MM.1S (cell line): ENCODE data around the gene SNX6.

Experiments
- DNase-seq: peaks from one replicate; pipeline ENCODE4 v3.0.0-alpha.2; 2015
- H2AFZ ChIP-seq: fragments of 300-600 bp; sonication (generic); 2 replicates; pipeline ENCODE4 v1.6.0; 2016; ENCODE audit warnings: antibody characterized with exemption, low read length
- H3F3A ChIP-seq: fragments of 300-600 bp; sonication (generic); 2 replicates; pipeline ENCODE4 v1.6.1; 2016; ENCODE audit warnings: mild to moderate bottlenecking, antibody characterized with exemption, low read length, moderate library complexity, mixed read lengths; ENCODE audit not compliant: insufficient read depth
- H3K27ac ChIP-seq: fragments of 300-600 bp; sonication (generic); 2 replicates; pipeline ENCODE4 v1.5.1; 2016; ENCODE audit warnings: mild to moderate bottlenecking, low read length
- H3K27me3 ChIP-seq: fragments of 300-600 bp; sonication (generic); replicated peaks from 2 replicates; pipeline ENCODE4 v1.6.0; 2016; ENCODE audit warnings: low read length; ENCODE audit not compliant: insufficient read depth
- H3K36me3 ChIP-seq: fragments of 300-600 bp; sonication (generic); replicated peaks from 2 replicates; pipeline ENCODE4 v1.6.1; 2016; ENCODE audit warnings: mild to moderate bottlenecking, low read length, mixed read lengths; ENCODE audit not compliant: insufficient read depth
- H3K4me1 ChIP-seq: fragments of 300-600 bp; sonication (generic); 2 replicates; pipeline ENCODE4 v1.6.1; 2016; ENCODE audit warnings: low read length, mixed read lengths
- H3K4me2 ChIP-seq: fragments of 300-600 bp; sonication (generic); 2 replicates; pipeline ENCODE4 v1.6.0; 2016; ENCODE audit warnings: low read depth, low read length
- H3K4me3 ChIP-seq: fragments of 300-600 bp; sonication (generic); 2 replicates; pipeline ENCODE4 v1.5.1; 2016; ENCODE audit warnings: low read length, mixed read lengths
- H3K79me2 ChIP-seq: fragments of 300-600 bp; sonication (generic); 2 replicates; pipeline ENCODE4 v1.6.1; 2016; ENCODE audit warnings: mixed run types, low read length, mixed read lengths
- H3K9ac ChIP-seq: fragments of 300-600 bp; sonication (generic); 2 replicates; pipeline ENCODE4 v1.6.1; 2016; ENCODE audit warnings: low read length, mixed read lengths
- H3K9me2 ChIP-seq: fragments of 300-600 bp; sonication (generic); replicated peaks from 2 replicates; pipeline ENCODE4 v1.6.1; 2016; ENCODE audit warnings: mild to moderate bottlenecking, low read length, mixed read lengths; ENCODE audit not compliant: insufficient read depth
- H3K9me3 ChIP-seq: fragments of 300-600 bp; sonication (generic); replicated peaks from 2 replicates; pipeline ENCODE4 v1.6.1; 2016; ENCODE audit warnings: mild to moderate bottlenecking, low read length, mixed read lengths; ENCODE audit not compliant: insufficient read depth
- H4K20me1 ChIP-seq: fragments of 300-600 bp; sonication (generic); 2 replicates; pipeline ENCODE4 v1.6.1; 2016; ENCODE audit warnings: mild to moderate bottlenecking, low read length, moderate library complexity, mixed read lengths; ENCODE audit not compliant: insufficient read depth
- EZH2 ChIP-seq: fragments of 300-600 bp; sonication (generic); optimal IDR thresholded peaks from 2 replicates; pipeline ENCODE3; 2017; ENCODE audit warnings: low read depth, mild to moderate bottlenecking, antibody characterized with exemption, low read length, mixed read lengths
- EZH2phosphoT487 ChIP-seq: fragments of 300-600 bp; sonication (generic); IDR thresholded peaks from 2 replicates; pipeline ENCODE4 v1.6.1; 2018; ENCODE audit warnings: antibody characterized with exemption, low read length
- TF ChIP-seq, protein P1 (sequence below): fragments of 300-600 bp; sonication (generic); IDR thresholded peaks from 2 replicates; pipeline ENCODE4 v1.5.1; 2016; ENCODE audit warnings: antibody characterized with exemption, low read length, mixed read lengths

Gene SNX6

DNA sequence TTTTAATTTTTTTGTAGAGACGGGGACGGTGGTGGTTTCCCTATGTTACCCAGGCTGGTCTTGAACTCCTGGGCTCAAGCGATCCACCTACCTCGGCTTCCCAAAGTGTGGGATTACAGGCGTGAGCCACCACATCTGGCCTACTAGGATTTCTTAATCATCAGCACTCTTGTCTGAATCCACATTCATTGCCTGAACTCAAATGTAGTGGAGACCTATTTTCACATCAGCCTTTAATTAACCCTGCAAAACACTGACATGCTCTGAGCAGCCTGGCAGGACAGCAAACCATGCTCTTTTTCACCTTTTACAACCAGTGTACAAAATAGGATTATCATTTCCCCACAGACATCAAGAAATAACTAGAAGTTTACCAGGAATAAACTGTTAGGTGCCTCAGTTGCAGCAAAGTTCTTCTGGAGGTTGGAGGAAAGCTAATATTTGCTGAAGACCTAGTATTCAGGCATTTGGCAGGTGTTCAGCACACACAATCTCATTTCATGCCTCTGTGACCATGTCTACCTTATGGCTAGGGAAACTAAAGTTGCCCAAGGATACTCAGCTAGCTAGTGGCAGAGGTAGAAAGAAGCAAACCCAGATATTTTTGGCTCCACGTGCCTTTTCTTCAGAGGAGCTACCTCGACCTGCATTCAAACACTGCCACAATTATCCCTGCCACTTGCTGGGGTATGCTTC, 46.7 kb upstream of the SNX6 start:
- no peak overlapping the region for H3K4me2 ChIP-seq
- H3K27ac ChIP-seq, result no peak overlapping the region
- no peak overlapping the region for H3K4me3 ChIP-seq
- TF ChIP-seq EZH2phosphoT487, result no peak
- no peaks in the 10 kb centered on the region for H3F3A ChIP-seq
- H3K27me3 ChIP-seq, result no peaks in the 10 kb centered on the region
- DNase-seq, result no peak
- no peaks in the 10 kb centered on the region for H3K79me2 ChIP-seq
- no peaks in the 10 kb centered on the region for H3K4me1 ChIP-seq
- H3K9me2 ChIP-seq, result no peaks in the 10 kb centered on the region
- H3K9me3 ChIP-seq, result no peaks in the 10 kb centered on the region
- H2AFZ ChIP-seq, result no peak overlapping the region
- no peaks in the 10 kb centered on the region for H3K36me3 ChIP-seq
- H3K9ac ChIP-seq, result no peak overlapping the region
- no peaks in the 10 kb centered on the region for H4K20me1 ChIP-seq

GRCh38 chr14:34673702-34674101, 43.8 kb upstream of the SNX6 start:
- Histone ChIP-seq H3K9ac (no peak overlapping the region), H3K4me3 (no peak overlapping the region), H3K27ac (no peak overlapping the region), H3K9me2 (no peaks in the 10 kb centered on the region), H3K4me1 (no peaks in the 10 kb centered on the region), H3K27me3 (no peaks in the 10 kb centered on the region), H4K20me1 (no peaks in the 10 kb centered on the region), H3F3A (no peaks in the 10 kb centered on the region), H3K36me3 (no peaks in the 10 kb centered on the region), H3K9me3 (no peaks in the 10 kb centered on the region), H2AFZ (no peak overlapping the region), H3K79me2 (no peaks in the 10 kb centered on the region), H3K4me2 (no peak overlapping the region)
- no peak for TF ChIP-seq EZH2phosphoT487
- no peak for TF ChIP-seq EZH2
- TF ChIP-seq, protein P1, sequence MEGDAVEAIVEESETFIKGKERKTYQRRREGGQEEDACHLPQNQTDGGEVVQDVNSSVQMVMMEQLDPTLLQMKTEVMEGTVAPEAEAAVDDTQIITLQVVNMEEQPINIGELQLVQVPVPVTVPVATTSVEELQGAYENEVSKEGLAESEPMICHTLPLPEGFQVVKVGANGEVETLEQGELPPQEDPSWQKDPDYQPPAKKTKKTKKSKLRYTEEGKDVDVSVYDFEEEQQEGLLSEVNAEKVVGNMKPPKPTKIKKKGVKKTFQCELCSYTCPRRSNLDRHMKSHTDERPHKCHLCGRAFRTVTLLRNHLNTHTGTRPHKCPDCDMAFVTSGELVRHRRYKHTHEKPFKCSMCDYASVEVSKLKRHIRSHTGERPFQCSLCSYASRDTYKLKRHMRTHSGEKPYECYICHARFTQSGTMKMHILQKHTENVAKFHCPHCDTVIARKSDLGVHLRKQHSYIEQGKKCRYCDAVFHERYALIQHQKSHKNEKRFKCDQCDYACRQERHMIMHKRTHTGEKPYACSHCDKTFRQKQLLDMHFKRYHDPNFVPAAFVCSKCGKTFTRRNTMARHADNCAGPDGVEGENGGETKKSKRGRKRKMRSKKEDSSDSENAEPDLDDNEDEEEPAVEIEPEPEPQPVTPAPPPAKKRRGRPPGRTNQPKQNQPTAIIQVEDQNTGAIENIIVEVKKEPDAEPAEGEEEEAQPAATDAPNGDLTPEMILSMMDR, result no peak
- DNase-seq, result no peak

- Histone ChIP-seq H3K4me3 (no peak overlapping the region), H3K27ac (no peak overlapping the region), H3K9me2 (no peaks in the 10 kb centered on the region), H3K4me2 (no peak overlapping the region), H2AFZ (no peak overlapping the region), H3K27me3 (no peaks in the 10 kb centered on the region), H3F3A (no peaks in the 10 kb centered on the region), H4K20me1 (no peaks in the 10 kb centered on the region), H3K36me3 (no peaks in the 10 kb centered on the region), H3K9ac (no peak overlapping the region), H3K9me3 (no peaks in the 10 kb centered on the region), H3K79me2 (no peaks in the 10 kb centered on the region), H3K4me1 (no peaks in the 10 kb centered on the region)
- DNase-seq, result no peak
- TF ChIP-seq EZH2 (no peak), EZH2phosphoT487 (no peak)
- TF ChIP-seq, protein P1, result no peak
Measured at GRCh38 chr14:34671716-34672115, 41.8 kb upstream of the SNX6 start.

DNA sequence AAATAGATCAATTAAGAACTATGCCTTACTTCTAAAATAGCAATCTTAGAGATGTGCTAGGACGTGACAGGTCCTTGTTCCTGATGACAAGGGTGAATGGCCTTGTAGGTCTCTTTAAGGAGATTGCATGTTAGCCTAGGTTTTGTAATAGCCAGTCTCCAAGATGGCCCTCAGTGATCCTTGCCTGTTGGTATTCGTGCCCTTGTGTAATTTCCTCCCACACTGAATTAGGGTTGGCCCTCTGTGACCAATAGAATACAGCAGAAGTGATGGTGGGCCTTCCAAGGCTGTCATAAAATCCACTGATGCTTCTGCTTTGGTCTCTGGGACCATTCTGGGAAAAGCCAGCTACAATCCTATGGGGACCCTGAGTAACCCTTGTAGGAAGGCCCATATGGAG, 38.2 kb upstream of the SNX6 start:
- H2AFZ ChIP-seq, result no peak overlapping the region

More for the DNA sequence above, 38.2 kb upstream of the SNX6 start:
- H3K27ac ChIP-seq, result no peak overlapping the region
- no peaks in the 10 kb centered on the region for H3K36me3 ChIP-seq
- H3F3A ChIP-seq, result peaks cover 10% of the 10 kb centered on the region; the same call in 1 of the 2 replicates
- H3K79me2 ChIP-seq, result no peaks in the 10 kb centered on the region
- no peak for DNase-seq
- no peak overlapping the region for H3K9ac ChIP-seq
- no peaks in the 10 kb centered on the region for H3K9me3 ChIP-seq
- peaks cover 14% of the 10 kb centered on the region for H3K4me1 ChIP-seq
- H4K20me1 ChIP-seq, result no peaks in the 10 kb centered on the region
- TF ChIP-seq EZH2phosphoT487 (no peak), EZH2 (no peak)
- TF ChIP-seq, protein P1, result no peak
- no peaks in the 10 kb centered on the region for H3K9me2 ChIP-seq
- no peak overlapping the region for H3K4me2 ChIP-seq
- no peak overlapping the region for H3K4me3 ChIP-seq
- no peaks in the 10 kb centered on the region for H3K27me3 ChIP-seq
